Endothelial cell of hepatic sinusoid (primary cell): ENCODE data around the gene C2orf76.
"Not testable (repeated sequence)": the region's sequence is repeated elsewhere in the genome, so short reads cannot be mapped to it uniquely, and the experiment has no call there.

ENCODE experiments used
- in situ Hi-C: cut with HindIII; loops from 2 replicates; pipeline ENCODE4 v1.10.0; 2017; ENCODE audit warnings: low sequenced_read_pairs

The C2orf76 gene

DNA sequence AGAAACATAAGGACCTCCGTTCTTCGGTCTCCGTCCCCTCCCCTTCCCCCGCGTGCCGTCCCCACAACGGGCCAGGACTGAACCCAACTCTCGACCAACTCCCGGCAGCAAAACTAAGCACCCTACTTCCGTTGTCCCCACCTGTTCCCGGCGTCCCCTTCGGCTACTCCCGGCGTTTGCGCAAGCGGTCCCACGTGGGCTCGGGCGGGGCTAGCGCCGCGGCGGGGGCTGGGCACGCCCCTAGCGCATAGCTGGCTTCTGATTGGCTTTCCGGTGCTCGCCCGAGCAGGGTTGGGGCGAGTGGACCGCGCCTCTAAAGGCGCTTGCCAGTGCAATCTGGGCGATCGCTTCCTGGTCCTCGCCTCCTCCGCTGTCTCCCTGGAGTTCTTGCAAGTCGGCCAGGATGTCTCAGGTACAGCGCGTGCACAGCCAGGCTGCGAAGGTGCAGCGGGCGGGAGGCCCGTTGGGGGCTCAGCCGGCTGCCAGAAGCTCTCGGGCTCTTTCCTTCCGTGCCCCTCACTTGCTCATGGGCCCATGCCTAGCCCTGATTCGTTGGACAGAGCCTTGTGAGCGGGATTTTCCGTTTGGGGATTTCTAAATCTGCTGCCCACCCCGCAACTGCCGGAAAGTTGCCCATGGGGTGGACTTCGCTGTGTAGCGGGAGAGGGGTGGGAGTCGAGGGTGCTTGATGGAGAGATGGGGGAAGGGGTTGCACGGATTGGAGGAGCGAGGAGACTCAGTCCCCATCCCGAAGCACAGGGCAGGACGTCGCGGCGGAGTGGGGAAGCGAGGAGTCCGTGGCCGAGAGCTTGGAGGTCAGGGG lies at the start of gene C2orf76, which contains the start of gene DBI:
Gene C2orf76 (minus strand): TSS at position 186 of the 823 bp plus-strand sequence. CDS start 26,875 bp downstream, outside the sequence.
Gene DBI (plus strand): TSS at position 329 of the 823 bp plus-strand sequence. CDS start 75 bp downstream, at position 404.
- in situ Hi-C loops = no loop called here

- in situ Hi-C loops = no loop called here
Measured at GRCh38 chr2:119415630-119416029, 49.0 kb upstream of the C2orf76 start.

- in situ Hi-C loops = no loop called here
Measured at GRCh38 chr2:119414894-119415293, 48.3 kb upstream of the C2orf76 start.

GRCh38 chr2:119409506-119409905 lies 42.9 kb upstream of the C2orf76 start:
- in situ Hi-C loops = no loop called here

- in situ Hi-C loops = no loop called here
Measured at GRCh38 chr2:119408221-119408619, 41.6 kb upstream of the C2orf76 start.

- in situ Hi-C loops = no loop called here
Measured at GRCh38 chr2:119407430-119408220, 41.0 kb upstream of the C2orf76 start.

DNA sequence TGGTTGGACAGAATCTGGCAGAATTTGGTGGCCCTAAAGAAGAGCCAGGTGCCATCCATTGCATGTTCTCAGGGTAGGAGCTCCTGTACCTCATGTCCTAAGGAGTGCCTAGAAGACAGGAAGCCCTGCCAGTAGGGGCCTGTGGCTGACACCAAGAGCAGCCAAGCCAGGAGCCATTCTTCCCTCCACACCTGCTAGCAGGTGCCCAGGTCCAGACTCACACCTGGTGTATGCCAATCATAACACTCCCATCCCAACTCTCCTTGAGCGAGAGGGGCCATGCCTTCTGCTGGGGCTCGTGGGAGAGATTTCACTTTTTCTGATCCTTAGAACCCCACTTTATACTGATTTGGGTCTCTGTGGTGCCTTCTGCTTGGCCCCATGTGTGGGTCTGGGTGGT lies 38.5 kb upstream of the C2orf76 start:
- in situ Hi-C loops = no loop called here

- in situ Hi-C loops = not testable (repeated sequence)
Measured at GRCh38 chr2:119403618-119404017, 37.0 kb upstream of the C2orf76 start.

DNA sequence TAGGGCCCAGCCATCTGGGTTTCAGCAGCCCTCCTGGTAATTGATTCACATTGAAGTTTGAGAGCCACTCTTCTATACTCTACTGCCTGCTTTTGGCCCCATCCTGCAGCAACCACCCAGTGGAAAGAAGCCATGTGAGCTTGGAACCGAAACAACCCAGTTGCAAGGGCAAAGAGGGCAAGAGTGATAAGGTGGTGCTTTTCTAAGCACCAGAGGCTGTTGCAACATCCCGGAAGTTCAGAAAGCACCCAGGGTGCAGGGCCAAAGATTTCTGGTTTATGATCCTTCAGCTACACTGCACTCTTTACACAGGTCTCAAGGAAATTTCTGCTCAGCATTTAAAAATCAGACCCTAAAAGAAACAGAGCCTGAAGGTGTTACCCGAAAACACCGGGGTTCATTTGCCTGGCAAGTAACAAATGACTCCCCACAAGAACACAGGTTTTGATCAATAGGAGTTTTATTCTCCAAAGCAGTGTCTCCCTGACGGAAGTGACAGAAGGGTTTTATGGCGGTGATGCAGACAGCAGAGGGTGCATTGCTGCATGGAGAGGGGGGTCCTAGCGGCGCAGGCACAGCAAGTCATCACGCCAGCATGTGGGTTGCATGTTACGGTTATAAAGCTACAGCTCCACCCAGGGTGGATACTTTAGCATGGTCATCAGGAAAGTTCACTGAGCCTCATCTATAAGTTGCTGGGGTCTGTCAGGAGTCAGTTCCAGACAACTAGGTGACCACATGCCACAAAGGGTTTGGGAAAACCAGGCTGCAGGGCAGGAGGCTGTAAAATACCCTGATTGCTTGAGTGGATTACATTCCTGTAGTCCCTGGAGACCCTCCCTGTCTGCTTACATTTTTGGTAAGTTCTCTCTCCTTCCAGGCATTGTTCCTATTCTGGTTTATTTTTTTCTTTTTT lies 36.3 kb upstream of the C2orf76 start:
- in situ Hi-C loops = no loop called here

DNA sequence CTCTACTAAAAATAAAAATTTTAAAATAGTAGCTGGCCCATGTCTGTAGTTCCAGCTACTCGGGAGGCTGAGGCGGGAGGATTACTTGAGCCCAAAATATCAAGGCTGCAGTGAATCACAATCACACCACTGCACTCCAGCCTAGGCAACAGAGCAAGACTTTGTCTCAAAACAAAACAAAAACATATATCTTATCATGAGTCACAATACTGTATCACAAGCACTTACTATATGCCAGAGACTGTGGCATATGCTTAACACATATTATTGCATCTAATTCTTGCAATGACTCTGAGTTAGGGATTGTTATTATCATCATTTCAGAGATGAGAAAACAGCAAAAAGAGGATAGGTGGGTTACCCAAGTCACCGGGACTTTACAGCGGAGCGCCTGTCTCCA lies 35.5 kb upstream of the C2orf76 start:
- in situ Hi-C loops = no loop called here

DNA sequence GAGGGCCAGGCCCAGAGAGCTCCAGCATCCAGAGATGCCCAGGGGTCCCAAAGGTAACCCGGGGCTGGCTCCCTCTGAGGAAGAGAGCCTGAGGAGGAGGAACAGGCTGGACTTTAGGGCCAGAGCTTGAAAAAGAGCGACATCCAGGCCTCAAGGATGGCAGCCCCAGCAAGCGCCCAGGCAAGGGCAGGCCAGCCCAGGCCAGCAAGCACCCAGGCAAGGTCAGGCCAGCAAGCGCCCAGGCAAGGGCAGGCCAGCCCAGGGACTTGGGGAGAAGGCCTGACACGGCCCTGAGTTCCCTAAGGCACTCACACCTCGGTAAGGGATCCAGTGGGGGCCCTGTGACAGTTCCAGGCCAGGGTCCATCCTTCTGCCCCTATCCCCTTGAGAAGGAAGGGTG lies 30.6 kb upstream of the C2orf76 start:
- in situ Hi-C loops = loop anchor here (10.0 kb wide), 1 partner anchor 78 kb away; no protein-coding TSS in a partner anchor

- in situ Hi-C loops = loop anchor here (10.0 kb wide), 1 partner anchor 81 kb away; no protein-coding TSS in a partner anchor
Measured at GRCh38 chr2:119393971-119394748, 27.5 kb upstream of the C2orf76 start.

- in situ Hi-C loops = loop anchor here (10.0 kb wide), 1 partner anchor 85 kb away; no protein-coding TSS in a partner anchor
Measured at GRCh38 chr2:119389615-119390306, 23.1 kb upstream of the C2orf76 start.

DNA sequence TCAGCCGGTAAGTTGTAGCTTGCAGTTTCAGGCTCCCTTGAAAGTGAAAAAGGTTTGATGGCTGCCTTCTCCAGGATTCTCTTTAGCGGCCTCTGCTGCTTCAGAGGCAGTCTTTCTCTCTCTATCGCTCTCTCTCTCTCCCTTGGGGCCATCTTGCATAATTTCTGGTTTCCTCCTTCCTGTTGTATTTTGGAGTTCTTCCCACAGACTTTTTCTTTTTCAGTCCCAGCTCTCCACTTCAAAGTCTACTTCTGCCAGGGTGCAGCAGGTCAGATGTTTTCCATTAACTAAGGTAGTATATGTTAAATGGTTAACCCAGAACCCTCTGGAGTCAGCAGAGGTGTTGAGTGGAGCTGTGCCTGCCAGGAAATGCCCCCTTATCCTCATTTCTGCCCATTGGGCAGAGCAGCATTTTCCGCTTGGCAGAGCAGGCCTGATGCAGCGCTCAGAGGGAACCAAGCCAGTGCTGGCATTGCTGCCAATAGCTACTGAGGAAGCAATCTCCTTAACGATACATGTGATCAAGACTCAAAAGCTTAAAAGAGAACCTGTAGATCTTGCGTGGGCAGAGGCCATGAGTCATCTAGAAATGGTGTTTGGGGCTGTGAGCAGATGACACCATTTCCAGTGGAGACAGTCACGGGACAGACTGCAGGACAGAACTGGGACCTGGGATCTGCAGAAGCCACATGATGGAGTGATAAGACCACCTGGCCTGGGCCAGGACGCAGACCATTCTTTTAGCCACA lies 20.9 kb upstream of the C2orf76 start:
- in situ Hi-C loops = no loop called here

DNA sequence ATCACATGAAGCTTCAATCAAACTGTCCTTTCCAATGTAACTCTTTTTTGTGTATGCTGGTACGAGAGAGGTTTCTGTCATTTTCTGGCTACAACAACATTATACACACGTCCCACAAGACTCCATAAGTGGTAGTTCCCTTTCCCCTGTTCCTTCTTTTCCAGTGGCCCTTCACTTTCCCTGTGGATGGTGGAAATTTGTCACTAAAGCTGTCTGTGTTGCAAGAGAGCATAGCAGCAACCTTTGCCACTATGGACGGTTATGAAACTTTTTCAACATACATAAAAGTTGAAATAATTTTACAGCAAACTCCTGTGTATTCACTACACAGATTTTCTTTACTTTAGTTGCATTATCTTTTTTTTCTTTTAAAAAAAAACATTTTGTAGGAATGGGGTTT lies 18.8 kb upstream of the C2orf76 start:
- in situ Hi-C loops = no loop called here

GRCh38 chr2:119384971-119385370 lies 18.3 kb upstream of the C2orf76 start:
- in situ Hi-C loops = no loop called here

DNA sequence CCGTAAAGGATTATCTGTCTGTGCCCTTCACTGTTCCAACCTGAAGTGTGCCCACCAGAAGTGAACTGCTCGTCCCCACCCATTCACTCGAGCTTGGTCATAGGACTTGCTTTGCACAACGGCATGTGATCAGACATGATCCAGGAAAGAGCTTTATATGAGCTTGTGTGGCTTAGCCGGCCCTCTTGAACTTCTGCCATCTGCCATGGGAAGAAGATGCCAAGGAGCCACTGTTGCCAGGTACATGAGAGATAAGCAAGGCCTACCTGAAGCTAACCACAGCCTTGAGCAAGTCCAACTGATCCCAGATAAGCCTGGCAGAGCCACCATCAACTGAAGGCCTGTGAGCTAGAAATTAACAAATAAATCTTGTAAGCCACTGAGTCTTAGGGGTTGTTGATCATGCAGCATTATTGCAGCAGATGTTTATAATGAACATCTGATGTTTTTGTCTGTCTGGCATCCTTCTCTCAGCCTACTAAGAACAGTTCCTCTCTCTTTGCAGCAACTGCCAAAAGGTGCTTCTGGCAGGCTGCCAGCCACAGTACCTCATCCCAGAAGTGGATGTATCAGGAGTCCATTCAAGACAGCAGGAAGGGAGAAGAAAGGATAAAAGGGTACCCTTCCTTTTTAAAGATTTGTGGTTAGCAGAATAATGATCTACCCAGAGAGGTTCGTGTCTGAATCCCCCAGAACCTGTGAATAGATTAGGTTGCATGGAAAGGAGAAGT lies 16.9 kb upstream of the C2orf76 start:
- in situ Hi-C loops = no loop called here

DNA sequence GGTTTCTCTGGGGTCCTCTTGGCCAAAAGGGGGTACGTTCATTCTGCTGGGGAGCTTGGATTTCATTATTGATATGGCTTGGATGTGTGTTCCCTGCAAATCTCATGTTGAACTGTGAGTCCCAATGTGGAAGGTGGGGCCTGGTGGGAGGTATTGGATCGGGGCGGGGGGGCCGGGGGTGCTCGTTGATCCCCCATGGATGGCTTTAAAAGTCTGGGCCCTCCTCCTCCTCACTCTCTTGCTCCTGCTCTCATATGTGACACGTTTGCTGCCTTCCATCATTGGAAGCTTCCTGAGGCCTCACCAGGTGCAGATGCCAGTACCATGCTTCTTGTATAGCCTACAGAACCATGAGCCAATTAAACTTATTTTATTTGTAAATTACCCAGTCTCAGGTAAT lies 11.9 kb upstream of the C2orf76 start:
- in situ Hi-C loops = no loop called here
